Left cardiac atrium (tissue), 4 donors: ENCODE data around the gene THOC6. TPM values are rescaled to one million over a fixed set of nuclear protein-coding genes. Genes with fewer than 3 reads are reported as not detected.

Experiments
- ATAC-seq, 2 donors: fragments of 200-7000 bp; cut with Tn5 transposase; one replicate each; pipeline ENCODE4 v1.9.1; 2020; ENCODE audit warnings: mild to moderate bottlenecking in 2 of 2, moderate library complexity in 2 of 2
- DNase-seq: peaks from one replicate; pipeline ENCODE4 v3.0.0-alpha.2; 2020
- intact Hi-C, 2 donors: fragments of 100-400 bp; cut with DNase I; formaldehyde crosslinking; loops; one replicate each; pipeline versions ENCODE4 v1.14.1 to v1.15.1; 2022 to 2023
- total RNA-seq, 2 donors: library from RNA; stranded (reverse); fragmentation: NEBNext Ultra II Directional; extraction: Animal tissue kit (Norgen Biotek cat#: 25700); gene quantifications; one replicate each; pipeline ENCODE4 v1.2.1, GENCODE V29; 2021
- donor health status: DM: no; HTN: yes; CAD: no.
- donor health status: DM: no; HTN: yes; CAD: no; lungs with severe emphysema.
- donor health status: DM: yes; HTN: yes; CAD: no.
- donor health status: Dilated cardiomyopathy.

The THOC6 gene
- total RNA-seq, 2 donors from 2014 or later, result 11.8 to 18.2 TPM

DNA sequence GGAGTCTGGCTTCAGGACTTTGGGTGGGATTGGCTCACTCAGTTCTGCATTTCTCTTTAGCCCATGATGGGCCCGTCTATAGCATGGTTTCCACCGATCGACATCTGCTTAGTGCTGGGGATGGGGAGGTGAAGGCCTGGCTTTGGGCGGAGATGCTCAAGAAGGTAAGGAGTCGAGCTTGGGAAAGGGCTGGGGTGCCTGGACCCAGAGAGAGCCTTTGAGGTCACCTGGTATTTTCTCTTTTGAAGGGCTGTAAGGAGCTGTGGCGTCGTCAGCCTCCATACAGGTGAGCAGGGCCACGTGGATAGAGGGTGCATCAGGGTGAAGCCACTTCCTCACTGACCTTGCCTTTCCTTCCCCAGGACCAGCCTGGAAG, 2.2 kb downstream of the THOC6 start:
- intact Hi-C loops, result loop anchor here in 1 of 2 donors (5.0 kb wide), 1 partner anchor 106 kb away; no protein-coding TSS in a partner anchor
- ATAC-seq, result no peak
- no peak for DNase-seq

DNA sequence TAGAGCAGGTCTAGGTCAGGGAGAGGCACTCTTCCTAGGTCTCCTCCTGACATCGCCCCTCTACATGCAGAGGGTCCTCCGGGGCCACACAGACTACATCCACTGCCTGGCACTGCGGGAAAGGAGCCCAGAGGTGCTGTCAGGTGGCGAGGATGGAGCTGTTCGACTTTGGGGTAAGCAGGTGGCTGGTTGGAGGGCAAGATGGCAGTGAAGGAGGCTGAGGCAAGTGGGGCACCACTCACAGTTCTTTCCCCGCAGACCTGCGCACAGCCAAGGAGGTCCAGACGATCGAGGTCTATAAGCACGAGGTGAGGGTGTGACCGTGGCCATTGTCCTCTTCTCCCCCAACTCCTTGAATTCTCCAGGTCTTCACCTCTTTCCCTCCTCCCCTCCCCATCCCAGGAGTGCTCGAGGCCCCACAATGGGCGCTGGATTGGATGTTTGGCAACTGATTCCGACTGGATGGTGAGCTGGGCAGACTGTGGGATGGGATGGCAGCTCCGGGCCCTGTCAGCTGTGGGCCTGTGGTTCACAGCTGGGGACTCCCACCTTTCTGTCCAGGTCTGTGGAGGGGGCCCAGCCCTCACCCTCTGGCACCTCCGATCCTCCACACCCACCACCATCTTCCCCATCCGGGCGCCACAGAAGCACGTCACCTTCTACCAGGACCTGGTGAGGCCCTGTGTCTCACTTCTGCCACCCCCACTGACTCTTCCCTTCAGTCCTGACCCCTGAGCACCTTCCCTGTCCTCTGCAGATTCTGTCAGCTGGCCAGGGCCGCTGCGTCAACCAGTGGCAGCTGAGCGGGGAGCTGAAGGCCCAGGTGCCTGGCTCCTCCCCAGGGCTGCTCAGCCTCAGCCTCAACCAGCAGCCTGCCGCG, 3.0 kb downstream of the THOC6 start:
- intact Hi-C loops, result loop anchor here in 1 of 2 donors (5.0 kb wide), 1 partner anchor 105 kb away; no protein-coding TSS in a partner anchor
- ATAC-seq, result no peak
- DNase-seq, result no peak

DNA sequence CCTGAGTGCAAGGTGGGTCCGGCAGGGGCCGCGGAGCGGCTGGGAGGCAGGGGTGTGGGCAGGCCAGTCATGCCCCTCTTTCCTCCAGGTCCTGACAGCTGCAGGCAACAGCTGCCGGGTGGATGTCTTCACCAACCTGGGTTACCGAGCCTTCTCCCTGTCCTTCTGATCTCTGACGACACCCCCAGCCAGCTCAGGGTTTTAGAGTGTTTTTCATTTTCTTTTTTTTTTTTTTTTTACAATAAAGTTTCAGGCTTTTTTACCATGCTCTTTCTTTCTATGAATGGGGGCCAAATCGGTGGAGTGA, 3.6 kb downstream of the THOC6 start:
- intact Hi-C loops, result loop anchor here in 1 of 2 donors (5.0 kb wide), 1 partner anchor 105 kb away; no protein-coding TSS in a partner anchor
- no peak for ATAC-seq
- no peak for DNase-seq

DNA sequence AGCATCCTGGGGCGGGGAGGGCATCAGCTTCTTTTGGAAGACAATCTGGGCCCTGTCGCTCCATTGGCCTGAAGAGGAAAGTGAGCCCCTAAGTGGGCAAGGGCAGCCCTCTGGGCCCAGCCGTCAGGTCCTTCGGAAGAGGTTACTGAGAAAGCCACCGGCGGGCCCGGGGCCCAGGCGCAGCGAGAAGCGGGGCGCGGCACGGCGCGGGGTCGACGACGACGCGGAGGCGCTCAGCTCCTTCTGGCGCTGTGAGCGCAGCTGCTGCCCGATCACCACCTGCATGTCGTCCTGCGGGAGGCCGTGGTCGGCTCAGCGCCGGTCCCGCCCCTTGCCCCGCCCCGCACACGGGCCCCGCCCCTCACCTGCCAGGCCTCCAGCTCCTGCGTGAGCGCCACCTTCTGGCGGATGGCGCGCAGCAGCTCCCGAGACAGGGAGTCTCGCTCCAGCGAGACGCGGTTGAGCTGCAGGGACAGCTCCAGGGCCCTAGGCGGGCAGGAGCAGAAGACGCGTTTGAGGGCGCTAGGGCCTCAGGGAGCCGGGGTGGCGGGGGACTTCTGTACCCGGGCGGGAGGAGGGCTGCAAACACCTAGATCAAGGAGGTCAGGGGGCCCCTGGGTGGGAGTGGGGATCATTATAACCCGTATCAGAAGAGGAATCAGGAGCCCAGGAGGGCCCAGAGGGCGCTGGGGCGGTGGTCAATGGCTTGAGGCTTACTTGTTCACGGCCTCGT, 4.3 kb downstream of the THOC6 start:
- peak; percentile 80 for DNase-seq
- intact Hi-C loops, result loop anchor here in 1 of 2 donors (5.0 kb wide), 1 partner anchor 104 kb away; no protein-coding TSS in a partner anchor
- ATAC-seq, result peak; percentile 26 to 27

DNA sequence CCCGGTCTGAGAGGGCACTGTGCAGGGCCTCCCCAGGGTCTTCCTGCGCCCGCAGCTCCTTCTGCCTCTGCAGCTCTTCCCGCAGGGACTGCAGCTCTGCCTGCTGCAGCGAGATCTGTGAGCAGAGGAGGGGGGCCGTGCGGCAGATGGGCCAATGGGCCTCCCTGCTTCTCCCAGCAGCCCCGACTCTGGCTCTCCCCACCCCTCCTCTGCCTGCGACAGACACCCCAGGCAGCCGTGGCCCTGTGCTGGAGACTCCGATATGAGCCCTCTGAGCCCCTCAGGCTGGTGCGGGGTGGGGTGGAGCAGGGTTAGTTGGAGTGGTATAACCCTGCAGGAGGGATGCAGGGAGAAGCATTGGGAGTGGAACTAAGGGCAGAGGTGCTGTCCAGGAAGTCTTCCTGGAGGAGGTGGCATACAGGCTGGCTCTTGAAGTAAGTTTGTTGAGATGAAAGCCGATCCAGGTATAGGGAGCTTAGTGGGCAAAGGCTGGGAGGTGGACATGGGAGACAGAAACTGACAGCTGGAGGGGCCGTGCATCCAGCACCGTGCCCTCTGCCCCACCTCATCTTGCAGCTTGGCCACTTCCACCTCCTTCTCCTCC, 5.0 kb downstream of the THOC6 start:
- intact Hi-C loops, result loop anchor here in 1 of 2 donors (5.0 kb wide), 1 partner anchor 103 kb away; no protein-coding TSS in a partner anchor
- ATAC-seq, result no peak
- DNase-seq, result no peak

DNA sequence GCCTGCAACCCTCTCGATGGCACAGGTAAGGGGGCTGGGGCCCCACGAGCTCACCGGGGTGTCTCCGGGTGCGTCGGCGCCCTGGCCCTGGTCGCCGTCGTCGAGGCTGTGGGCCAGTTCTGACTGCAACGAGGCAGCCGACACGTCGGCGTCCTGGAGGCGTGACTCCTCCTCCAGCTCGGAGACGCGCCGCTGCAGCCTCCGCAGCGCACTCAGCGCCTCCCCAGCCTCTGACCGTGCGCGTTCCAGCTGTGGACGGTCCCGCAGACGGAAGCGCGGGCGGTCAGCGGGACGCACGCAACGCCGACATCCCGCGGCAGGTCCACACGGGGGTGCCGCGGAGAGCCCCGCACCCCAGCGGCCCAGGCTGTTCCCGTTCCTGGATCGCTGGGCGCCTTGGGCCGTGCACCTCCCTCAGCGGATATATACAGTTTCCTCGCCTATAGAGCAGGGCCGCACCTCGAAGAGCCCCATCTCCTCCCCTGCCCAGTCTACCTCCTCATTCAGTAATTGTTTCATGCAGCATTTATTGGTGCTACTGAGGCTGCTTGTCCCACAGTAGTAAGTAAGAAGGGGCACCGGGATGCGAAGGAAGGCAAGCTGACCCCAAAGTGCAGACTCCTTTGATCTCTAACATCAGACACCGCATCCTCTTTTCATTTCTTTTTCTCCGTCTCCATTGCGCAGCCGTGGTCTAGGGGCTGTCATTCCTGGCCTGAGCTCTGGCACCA, 5.8 kb downstream of the THOC6 start:
- ATAC-seq, result peak in 1 of 2 donors; percentile 28
- intact Hi-C loops, result loop anchor here in 1 of 2 donors (5.0 kb wide), 1 partner anchor 103 kb away; no protein-coding TSS in a partner anchor
- DNase-seq, result no peak

GRCh38 chr16:3030222-3031212, 6.7 kb downstream of the THOC6 start:
- intact Hi-C loops, result no loop called here
- DNase-seq (no peak), ATAC-seq (no peak)

DNA sequence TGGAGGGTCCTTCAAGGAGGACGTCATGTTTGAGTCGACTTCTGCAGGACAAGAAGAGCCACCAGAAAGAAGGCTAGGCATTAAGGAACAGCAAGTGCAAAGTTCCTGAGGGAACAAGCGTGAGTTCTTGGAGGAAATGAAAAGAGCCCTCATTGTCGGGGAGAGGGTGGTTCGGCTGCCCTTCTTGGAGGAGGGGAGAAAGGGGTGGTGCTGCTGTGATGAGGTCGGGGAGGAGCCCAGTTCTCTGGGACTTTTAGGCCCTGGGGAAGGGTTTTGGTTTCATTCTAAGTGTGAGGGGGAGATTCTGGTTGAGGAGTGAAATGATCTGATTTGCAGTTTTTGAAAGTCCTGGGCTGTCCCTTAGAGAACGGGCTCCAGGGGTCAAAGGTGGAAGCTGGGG, 8.8 kb downstream of the THOC6 start:
- intact Hi-C loops, result no loop called here
- ATAC-seq, result no peak
- no peak for DNase-seq

DNA sequence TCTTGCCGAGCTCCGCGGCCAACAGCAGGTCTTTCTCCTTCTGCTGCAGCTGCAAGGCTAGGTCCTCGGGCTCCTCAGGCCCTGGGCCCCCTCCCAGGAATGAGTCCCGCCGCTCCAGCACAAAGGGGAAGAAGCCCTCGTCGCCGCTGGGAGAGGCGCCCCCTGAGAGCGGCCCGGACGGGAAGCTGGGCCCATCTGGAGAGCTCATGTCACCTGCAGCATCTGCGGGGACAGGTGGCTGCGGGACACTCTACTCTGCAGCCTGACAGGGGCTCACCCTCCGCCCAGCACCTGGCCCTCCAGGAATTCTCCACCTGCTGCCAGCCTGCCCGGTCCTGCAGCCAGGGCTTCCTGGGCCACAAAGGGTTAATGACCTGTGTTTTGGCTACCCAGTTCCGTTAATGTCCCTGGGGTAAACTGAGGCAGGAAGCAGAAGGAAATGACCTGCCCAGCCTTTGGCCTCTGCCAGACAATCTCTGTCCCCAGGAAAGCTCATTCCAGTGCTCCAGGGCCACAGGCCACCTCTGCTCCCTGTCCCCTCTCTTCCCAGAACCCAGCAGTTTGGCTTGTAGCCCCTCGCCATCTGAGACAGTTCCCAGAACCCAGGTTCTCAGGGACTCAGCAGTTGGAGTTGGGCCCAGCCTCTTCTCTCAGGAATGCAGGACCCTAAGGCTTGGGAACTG, 11.6 kb downstream of the THOC6 start:
- intact Hi-C loops, result no loop called here

GRCh38 chr16:3035972-3036725, 12.3 kb downstream of the THOC6 start:
- ATAC-seq (no peak), DNase-seq (no peak)
- intact Hi-C loops, result no loop called here

More for the DNA sequence above, 11.6 kb downstream of the THOC6 start:
- no peak for ATAC-seq
- no peak for DNase-seq

DNA sequence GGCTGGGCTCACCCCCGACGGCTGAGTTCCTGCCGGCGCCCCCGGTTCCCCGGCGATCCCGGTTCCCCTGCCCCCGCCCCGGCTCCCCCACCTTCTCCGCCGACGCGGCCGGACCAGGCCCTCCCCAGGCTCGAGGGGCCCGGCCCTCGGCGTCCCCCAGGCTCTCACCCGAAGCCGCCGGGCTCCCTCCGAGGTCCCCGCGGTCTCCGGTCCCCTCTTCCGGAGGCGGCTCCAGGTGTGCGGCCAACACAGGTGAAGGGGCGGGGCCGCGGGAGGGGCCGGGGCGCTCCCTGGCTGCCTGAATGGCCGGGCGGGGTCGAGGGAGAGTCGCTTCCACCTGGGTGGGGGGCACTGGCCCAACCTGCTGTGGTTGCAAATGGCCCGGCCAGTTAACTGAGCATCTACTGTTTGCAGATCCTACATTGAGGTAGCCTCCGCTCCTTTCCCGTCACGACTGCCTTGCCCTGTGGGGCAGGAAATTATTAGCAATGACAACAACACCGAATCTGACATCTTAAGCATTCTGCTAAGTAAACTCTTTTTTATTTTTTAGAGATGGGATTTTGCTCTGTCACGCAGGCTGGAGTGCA, 13.0 kb downstream of the THOC6 start, which contains the start of gene BICDL2:
TSS of gene BICDL2 (minus strand) at position 219 of the 590 bp plus-strand sequence. CDS start 1,448 bp downstream, outside the sequence.
- intact Hi-C loops, result no loop called here
- DNase-seq, result no peak
- no peak for ATAC-seq

GRCh38 chr16:3038256-3038655, 14.4 kb downstream of the THOC6 start:
- intact Hi-C loops, result no loop called here
- no peak for DNase-seq
- no peak for ATAC-seq

DNA sequence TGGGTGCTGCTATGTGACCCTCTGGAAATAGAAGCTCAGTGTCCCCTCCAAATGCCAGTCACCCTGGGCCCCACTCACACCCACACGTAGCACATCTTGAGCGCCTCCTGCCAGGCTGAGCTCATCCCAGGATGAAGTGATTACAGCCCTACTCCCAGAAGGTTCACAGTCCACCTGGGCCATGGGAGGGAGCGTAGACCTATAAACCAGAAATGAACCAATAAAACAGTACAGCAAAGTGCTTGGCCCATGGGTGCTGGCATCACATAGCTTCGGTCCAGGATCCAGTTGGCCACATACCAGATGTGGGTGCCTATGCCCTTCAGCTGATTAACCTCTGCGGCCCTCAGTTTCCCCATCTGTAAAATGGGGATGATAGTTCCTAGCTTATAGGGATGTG, 15.1 kb downstream of the THOC6 start:
- ATAC-seq (no peak), DNase-seq (no peak)
- intact Hi-C loops, result no loop called here

DNA sequence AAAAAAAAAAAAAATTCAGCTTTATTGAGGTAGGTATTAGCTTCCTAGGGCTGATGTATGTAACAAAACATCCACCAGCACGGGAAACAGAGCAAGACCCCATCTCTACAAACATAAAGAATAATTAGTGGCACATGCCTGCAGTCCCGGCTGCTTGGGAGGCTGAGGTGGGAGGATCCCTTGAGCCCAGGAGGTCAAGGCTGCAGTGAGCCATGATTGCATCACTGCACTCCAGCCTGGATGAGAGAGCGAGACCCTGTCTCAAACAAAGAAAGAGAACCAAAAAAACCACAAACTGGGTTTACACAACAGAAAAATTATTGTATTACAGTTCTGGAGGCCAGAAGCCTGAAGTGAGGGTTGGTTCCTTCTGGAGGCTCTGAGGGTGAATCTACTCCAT, 18.5 kb downstream of the THOC6 start:
- intact Hi-C loops, result no loop called here
- no peak for ATAC-seq

DNA sequence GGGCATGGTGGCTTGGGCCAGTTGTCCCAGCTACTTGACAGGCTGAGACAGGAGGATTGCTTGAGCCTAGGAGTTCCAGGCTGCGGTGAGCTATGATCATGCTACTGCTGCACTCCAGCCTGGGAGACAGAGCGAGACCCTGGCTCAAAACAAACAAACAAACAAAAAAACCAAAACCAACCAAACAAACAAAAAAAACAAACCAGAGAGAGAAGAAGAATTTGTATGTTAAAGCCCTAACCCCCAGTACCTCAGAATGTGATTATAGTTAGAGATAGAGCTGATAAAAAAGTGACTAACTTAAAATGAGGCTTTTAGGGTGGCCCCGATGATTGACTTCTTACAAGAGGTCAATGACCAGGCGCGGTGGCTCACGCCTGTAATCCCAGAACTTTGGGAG, 20.9 kb downstream of the THOC6 start:
- no peak for DNase-seq

More for the DNA sequence above, 18.5 kb downstream of the THOC6 start:
- DNase-seq, result no peak

More for the DNA sequence above, 20.9 kb downstream of the THOC6 start:
- intact Hi-C loops, result no loop called here
- no peak for ATAC-seq
